K562 (cell line): Measurements from ENCODE around the gene PNP. TPM values are rescaled to one million over a fixed set of nuclear protein-coding genes. Genes with fewer than 3 reads are reported as not detected.
A peak's percentile ranks its signal among the peaks of the same experiment; 100 is the strongest.

Experiments used
- CCAR2 ChIP-seq: fragments of 200-400 bp; formaldehyde crosslinking; IDR thresholded peaks from 2 replicates; pipeline ENCODE4 v1.6.1; 2017; ENCODE audit warnings: mild to moderate bottlenecking, low read depth, low read length
- CLOCK ChIP-seq: fragments of 250-450 bp; sonication (Bioruptor Pico); IDR thresholded peaks from 2 replicates; pipeline ENCODE4 v1.4.0; 2020; ENCODE audit warnings: mild to moderate bottlenecking, moderate library complexity, borderline replicate concordance
- E2F5 ChIP-seq: sonication (generic); formaldehyde crosslinking; IDR thresholded peaks from 2 replicates; pipeline ENCODE4 v1.8.0; 2022; ENCODE audit warnings: mild to moderate bottlenecking, missing genetic modification reagents
- ETS1 ChIP-seq: conservative IDR thresholded peaks from 2 replicates; pipeline ENCODE4 v1.6.1; 2011; ENCODE audit warnings: low read depth, mild to moderate bottlenecking, low read length; ENCODE audit not compliant: control insufficient read depth
- FOXP1 ChIP-seq: sonication (generic); formaldehyde crosslinking; IDR thresholded peaks from 2 replicates; pipeline ENCODE4 v1.8.0; 2022; ENCODE audit warnings: mild to moderate bottlenecking, missing genetic modification reagents
- GABPA ChIP-seq: fragments of 200-800 bp; sonication (Bioruptor generic); conservative IDR thresholded peaks from 2 replicates; pipeline ENCODE4 v1.6.1; 2016; ENCODE audit warnings: low read depth, missing genetic modification characterization, missing compliant biosample characterization
- MTA1 ChIP-seq: fragments of 450-650 bp; IDR thresholded peaks from 2 replicates; pipeline ENCODE4 v1.6.1; 2017; ENCODE audit warnings: borderline replicate concordance
- MYC ChIP-seq, 2 experiments: fragments of 250-450 bp in 1 of 2; sonication (Bioruptor Pico) in 1 of 2; IDR thresholded peaks; 2 replicates each; pipeline versions ENCODE4 v1.5.1 to v1.6.1; 2012 to 2021; ENCODE audit warnings: low read depth in 2 of 2, borderline replicate concordance in 1 of 2, improper control_type of control experiment in 1 of 2, low read length in 1 of 2, mild to moderate bottlenecking in 1 of 2, moderate library complexity in 1 of 2
- NFIX ChIP-seq: fragments of 250-450 bp; sonication (Bioruptor Pico); IDR thresholded peaks from 2 replicates; pipeline ENCODE4 v1.4.0; 2020; ENCODE audit warnings: low read depth, mild to moderate bottlenecking, moderate library complexity
- PHB2 ChIP-seq: fragments of 450-650 bp; IDR thresholded peaks from 2 replicates; pipeline ENCODE4 v1.6.1; 2017; ENCODE audit warnings: low read depth
- SP1 ChIP-seq: sonication (generic); formaldehyde crosslinking; IDR thresholded peaks from 2 replicates; pipeline ENCODE4 v1.8.1; 2022; ENCODE audit warnings: mild to moderate bottlenecking, missing genetic modification reagents
- SUPT5H ChIP-seq: fragments of 450-650 bp; IDR thresholded peaks from 2 replicates; pipeline ENCODE4 v1.6.1; 2016
- polyA plus RNA-seq, 8 experiments: library from polyadenylated mRNA; depleted of rRNA in 4 of 8; stranded (reverse) in 5 of 8; unstranded in 3 of 8; fragments of >200 nt; fragmentation: Nextera tagmentation in 2 of 8; fragmentation: Illumina TruSeq in 1 of 8; extraction: Ambion mirVana in 2 of 8; extraction: Trizol in 1 of 8; gene quantifications; 2 replicates each; pipeline versions ENCODE4 v1.2.1 to v1.2.3, GENCODE V29; 2011 to 2014; ENCODE audit warnings: inconsistent platforms in 1 of 8, missing spikeins in 1 of 8
- total RNA-seq, 7 experiments: library from RNA; depleted of rRNA in 6 of 7; stranded (reverse); fragments of >200 nt in 6 of 7; fragmentation: Illumina TruSeq in 2 of 7; extraction: Trizol in 2 of 7; gene quantifications; 2 replicates each; pipeline versions ENCODE4 v1.2.1 to v1.2.3, GENCODE V29; 2011 to 2021; ENCODE audit warnings: low replicate concordance in 1 of 7

PNP gene
- total and polyA plus RNA-seq, 9 of the 15 experiments (the other 6 are each of a cell fraction or from before 2014, with no cell fraction given): 92.5 to 288 (median 137) TPM

GRCh38 chr14:20477211-20477876, 8.1 kb downstream of the PNP start (continued):
- TF ChIP-seq FOXP1 (CRISPR knock-in tag) (no peak), GABPA (tag) (peak; percentile 46), CLOCK (CRISPR knock-in tag) (no peak), ETS1 (no peak), CCAR2 (no peak), SP1 (peak; percentile 44; the same call in 1 of the 2 replicates), E2F5 (no peak), MYC (IDR thresholded peaks at IDR 0.05; ENCODE audit: low read depth, low read length) (no peak; the same call in 1 of the 2 replicates), MYC (CRISPR knock-in tag; IDR thresholded peaks at IDR 0.05; ENCODE audit: borderline replicate concordance, low read depth) (no peak), SUPT5H (peak; percentile 53; the same call in 1 of the 2 replicates), NFIX (CRISPR knock-in tag) (no peak), MTA1 (0 out of 2 replicates have a peak, but pooled peaks have one; percentile 57), PHB2 (no peak)
